ENCODE data around the gene SYNPO2. TPM values are rescaled to one million over a fixed set of nuclear protein-coding genes. Genes with fewer than 3 reads are reported as not detected.

Gene SYNPO2
- total RNA-seq, 2 experiments from 2014 or later: 0.12 to 0.19 TPM

GRCh38 chr4:118889312-118889691 lies 648 bp downstream of the SYNPO2 start:
- intact Hi-C loops (cut with micrococcal nuclease): no loop called here
- peak overlapping the region; percentile 71 for H3K4me3 Mint-ChIP-seq
- ChIA-PET POLR2A (no interaction called here), CTCF (interaction anchor here (0.9 to 6.0 kb wide), 4 partner anchors 23 to 148 kb away, joined by 3 to 97 read pairs (median 6); no protein-coding TSS in a partner anchor)
- no peak for DNase-seq
- H3K27me3 Mint-ChIP-seq: peaks cover 21% of the 10 kb centered on the region
- no peaks in the 10 kb centered on the region for H3K9me3 Mint-ChIP-seq
- peaks cover 14% of the 10 kb centered on the region for H3K4me1 Mint-ChIP-seq (ENCODE audit: low read depth)
- H3K36me3 Mint-ChIP-seq: no peaks in the 10 kb centered on the region
- H3K27ac Mint-ChIP-seq: no peak overlapping the region

- H3K9me3 Mint-ChIP-seq: no peaks in the 10 kb centered on the region
- H3K36me3 Mint-ChIP-seq: no peaks in the 10 kb centered on the region
- peaks cover 8% of the 10 kb centered on the region for H3K4me1 Mint-ChIP-seq (ENCODE audit: low read depth)
- intact Hi-C loops (cut with micrococcal nuclease): no loop called here
- DNase-seq: no peak
- peaks cover 14% of the 10 kb centered on the region for H3K27me3 Mint-ChIP-seq
- no peak overlapping the region for H3K27ac Mint-ChIP-seq
- H3K4me3 Mint-ChIP-seq: no peak overlapping the region
- ChIA-PET CTCF (no interaction called here), POLR2A (no interaction called here)
These were observed 5.4 kb downstream of the SYNPO2 start for GRCh38 chr4:118894034-118894433.

- CTCF ChIA-PET: no interaction called here
- Mint-ChIP-seq H3K9me3 (no peaks in the 10 kb centered on the region), H3K4me3 (no peak overlapping the region), H3K4me1 (ENCODE audit: low read depth) (no peaks in the 10 kb centered on the region), H3K27me3 (no peaks in the 10 kb centered on the region), H3K27ac (no peak overlapping the region), H3K36me3 (no peaks in the 10 kb centered on the region)
- POLR2A ChIA-PET: interaction anchor here (0.5 kb wide), 1 partner anchor 26 kb away, joined by 7 read pairs; no protein-coding TSS in a partner anchor
- DNase-seq: no peak
- intact Hi-C loops (cut with micrococcal nuclease): no loop called here
These were observed 9.6 kb downstream of the SYNPO2 start for GRCh38 chr4:118898221-118898620.

- ChIA-PET POLR2A (no interaction called here), CTCF (no interaction called here)
- H3K9me3 Mint-ChIP-seq: no peaks in the 10 kb centered on the region
- DNase-seq: no peak
- intact Hi-C loops (cut with micrococcal nuclease): no loop called here
- H3K4me1 Mint-ChIP-seq (ENCODE audit: low read depth): no peaks in the 10 kb centered on the region
- H3K27ac Mint-ChIP-seq: no peak overlapping the region
- H3K36me3 Mint-ChIP-seq: no peaks in the 10 kb centered on the region
- no peak overlapping the region for H3K4me3 Mint-ChIP-seq
- no peaks in the 10 kb centered on the region for H3K27me3 Mint-ChIP-seq
These were observed 10.1 kb downstream of the SYNPO2 start for GRCh38 chr4:118898684-118899138.

GRCh38 chr4:118904418-118904817 lies 15.8 kb downstream of the SYNPO2 start:
- POLR2A ChIA-PET: no interaction called here

GRCh38 chr4:118904935-118905334 lies 16.3 kb downstream of the SYNPO2 start:
- no peak overlapping the region for H3K27ac Mint-ChIP-seq
- ChIA-PET POLR2A (no interaction called here), CTCF (no interaction called here)
- peaks cover 6% of the 10 kb centered on the region for H3K27me3 Mint-ChIP-seq
- no peak overlapping the region for H3K4me3 Mint-ChIP-seq
- no peaks in the 10 kb centered on the region for H3K4me1 Mint-ChIP-seq (ENCODE audit: low read depth)
- H3K9me3 Mint-ChIP-seq: no peaks in the 10 kb centered on the region
- no peak for DNase-seq
- intact Hi-C loops (cut with micrococcal nuclease): no loop called here
- no peaks in the 10 kb centered on the region for H3K36me3 Mint-ChIP-seq

More at GRCh38 chr4:118904418-118904817, 15.8 kb downstream of the SYNPO2 start:
- CTCF ChIA-PET: no interaction called here
- intact Hi-C loops (cut with micrococcal nuclease): no loop called here
- Mint-ChIP-seq H3K9me3 (no peaks in the 10 kb centered on the region), H3K36me3 (no peaks in the 10 kb centered on the region), H3K4me1 (ENCODE audit: low read depth) (no peaks in the 10 kb centered on the region), H3K4me3 (no peak overlapping the region), H3K27ac (no peak overlapping the region), H3K27me3 (peaks cover 6% of the 10 kb centered on the region)
- DNase-seq: no peak

GRCh38 chr4:118905566-118905965 lies 16.9 kb downstream of the SYNPO2 start:
- Mint-ChIP-seq H3K27ac (no peak overlapping the region), H3K4me3 (no peak overlapping the region), H3K4me1 (ENCODE audit: low read depth) (no peaks in the 10 kb centered on the region), H3K36me3 (no peaks in the 10 kb centered on the region), H3K27me3 (peaks cover 6% of the 10 kb centered on the region), H3K9me3 (no peaks in the 10 kb centered on the region)
- POLR2A ChIA-PET: no interaction called here
- intact Hi-C loops (cut with micrococcal nuclease): no loop called here
- CTCF ChIA-PET: no interaction called here
- DNase-seq: no peak

- DNase-seq: no peak
- Mint-ChIP-seq H3K27ac (no peak overlapping the region), H3K4me3 (no peak overlapping the region), H3K27me3 (peaks cover 12% of the 10 kb centered on the region), H3K9me3 (no peaks in the 10 kb centered on the region), H3K4me1 (ENCODE audit: low read depth) (no peaks in the 10 kb centered on the region), H3K36me3 (no peaks in the 10 kb centered on the region)
- CTCF ChIA-PET: no interaction called here
- intact Hi-C loops (cut with micrococcal nuclease): no loop called here
- POLR2A ChIA-PET: no interaction called here
These were observed 20.7 kb downstream of the SYNPO2 start for GRCh38 chr4:118909173-118909956.

GRCh38 chr4:118910221-118910620 lies 21.6 kb downstream of the SYNPO2 start:
- ChIA-PET CTCF (no interaction called here), POLR2A (no interaction called here)
- no peak for DNase-seq
- no peaks in the 10 kb centered on the region for H3K36me3 Mint-ChIP-seq
- H3K4me1 Mint-ChIP-seq (ENCODE audit: low read depth): no peaks in the 10 kb centered on the region
- no peaks in the 10 kb centered on the region for H3K9me3 Mint-ChIP-seq
- peaks cover 12% of the 10 kb centered on the region for H3K27me3 Mint-ChIP-seq
- intact Hi-C loops (cut with micrococcal nuclease): no loop called here
- H3K4me3 Mint-ChIP-seq: no peak overlapping the region
- no peak overlapping the region for H3K27ac Mint-ChIP-seq

GRCh38 chr4:118911238-118911703 lies 22.6 kb downstream of the SYNPO2 start:
- CTCF ChIA-PET: no interaction called here
- no peaks in the 10 kb centered on the region for H3K36me3 Mint-ChIP-seq
- H3K4me3 Mint-ChIP-seq: no peak overlapping the region
- POLR2A ChIA-PET: no interaction called here
- no peaks in the 10 kb centered on the region for H3K4me1 Mint-ChIP-seq (ENCODE audit: low read depth)
- H3K27ac Mint-ChIP-seq: no peak overlapping the region
- no peak for DNase-seq
- intact Hi-C loops (cut with micrococcal nuclease): no loop called here
- H3K9me3 Mint-ChIP-seq: no peaks in the 10 kb centered on the region
- H3K27me3 Mint-ChIP-seq: peaks cover 12% of the 10 kb centered on the region

- H3K4me1 Mint-ChIP-seq (ENCODE audit: low read depth): no peaks in the 10 kb centered on the region
- H3K27me3 Mint-ChIP-seq: peaks cover 5% of the 10 kb centered on the region
- H3K4me3 Mint-ChIP-seq: no peak overlapping the region
- CTCF ChIA-PET: no interaction called here
- intact Hi-C loops (cut with micrococcal nuclease): no loop called here
- no peaks in the 10 kb centered on the region for H3K9me3 Mint-ChIP-seq
- no peak for DNase-seq
- no peaks in the 10 kb centered on the region for H3K36me3 Mint-ChIP-seq
- POLR2A ChIA-PET: no interaction called here
- no peak overlapping the region for H3K27ac Mint-ChIP-seq
These were observed 26.8 kb downstream of the SYNPO2 start for GRCh38 chr4:118915468-118915867.

GRCh38 chr4:118916691-118917289 lies 28.1 kb downstream of the SYNPO2 start:
- Mint-ChIP-seq H3K27me3 (peaks cover 5% of the 10 kb centered on the region), H3K9me3 (no peaks in the 10 kb centered on the region), H3K36me3 (no peaks in the 10 kb centered on the region), H3K27ac (no peak overlapping the region), H3K4me1 (ENCODE audit: low read depth) (no peaks in the 10 kb centered on the region), H3K4me3 (no peak overlapping the region)
- intact Hi-C loops (cut with micrococcal nuclease): no loop called here
- ChIA-PET CTCF (no interaction called here), POLR2A (no interaction called here)
- DNase-seq: no peak

GRCh38 chr4:118917582-118917981 lies 28.9 kb downstream of the SYNPO2 start:
- no peaks in the 10 kb centered on the region for H3K9me3 Mint-ChIP-seq
- H3K27me3 Mint-ChIP-seq: peaks cover 5% of the 10 kb centered on the region
- H3K4me3 Mint-ChIP-seq: no peak overlapping the region

More at GRCh38 chr4:118917582-118917981, 28.9 kb downstream of the SYNPO2 start:
- CTCF ChIA-PET: no interaction called here
- H3K27ac Mint-ChIP-seq: no peak overlapping the region
- H3K4me1 Mint-ChIP-seq (ENCODE audit: low read depth): no peaks in the 10 kb centered on the region
- POLR2A ChIA-PET: no interaction called here
- intact Hi-C loops (cut with micrococcal nuclease): no loop called here
- H3K36me3 Mint-ChIP-seq: no peaks in the 10 kb centered on the region
- DNase-seq: no peak
